Pancreas (tissue), 10 donors: ENCODE measurements around the gene C3orf20. TPM values are rescaled to one million over a fixed set of nuclear protein-coding genes. Genes with fewer than 3 reads are reported as not detected.
A peak's percentile ranks its signal among the peaks of the same experiment; 100 is the strongest.

Experiments used
- ATAC-seq, 4 donors: fragments of 200-7000 bp; cut with Tn5 transposase; one replicate each; pipeline versions ENCODE4 v1.8.0 to v1.9.1; 2020; ENCODE audit warnings: mild to moderate bottlenecking in 4 of 4, moderate library complexity in 4 of 4
- DNase-seq, 6 donors: peaks; one replicate each; pipeline ENCODE4 v3.0.0-alpha.2; 2020
- FAIRE-seq: peaks from 2 replicates; lab custom pipeline; 2012; peaks lifted over from hg19 to GRCh38; lab: Jason Lieb, UNC
- H3K27ac ChIP-seq, 4 donors: fragments of 200-600 bp; sonication (generic); 1 replicate in 3 of 4; 2 replicates in 1 of 4; pipeline versions ENCODE4 v1.5.0 to v1.8.0; 2020
- H3K27me3 ChIP-seq, 4 donors: fragments of 200-600 bp; one replicate each; pipeline ENCODE4 v1.8.0; 2021
- H3K36me3 ChIP-seq, 3 donors: fragments of 200-600 bp; sonication (generic) in 1 of 3; one replicate each; pipeline versions ENCODE4 v1.5.0 to v1.8.0; 2020 to 2021
- H3K4me1 ChIP-seq, 3 donors: fragments of 200-600 bp; one replicate each; pipeline ENCODE4 v1.8.0; 2021
- H3K4me3 ChIP-seq, 4 donors: fragments of 200-600 bp; sonication (generic) in 2 of 4; one replicate each; pipeline versions ENCODE4 v1.5.0 to v1.8.0; 2020 to 2021
- H3K9me3 ChIP-seq, 4 donors: fragments of 200-600 bp; one replicate each; pipeline ENCODE4 v1.8.0; 2021
- CTCF ChIP-seq, 4 donors: fragments of 200-600 bp; sonication (generic) in 3 of 4; IDR thresholded peaks; one replicate each; pipeline versions ENCODE4 v1.5.0 to v1.8.0; 2021; ENCODE audit warnings: antibody characterized with exemption in 4 of 4
- WGBS, 2 donors: extraction: QIAGEN DNeasy Blood & Tissue Kit; methylation state at CpG; one replicate each; pipeline ENCODE4 v1.1.7; 2013; 5-methylcytosine and 5-hydroxymethylcytosine counted together
- intact Hi-C, 3 donors: fragments of 100-400 bp; cut with DNase I; formaldehyde crosslinking; loops; one replicate each; pipeline versions ENCODE4 v1.11.1 to v1.14.2; 2022
- polyA plus RNA-seq, 2 donors: library from polyadenylated mRNA; stranded (reverse); fragments of 200-250 nt; gene quantifications; one replicate each; pipeline ENCODE4 v1.2.3, GENCODE V29; 2013
- total RNA-seq, 6 donors: library from RNA; stranded (reverse); fragmentation: NEBNext Ultra II Directional in 4 of 6; extraction: Animal tissue kit (Norgen Biotek cat#: 25700) in 4 of 6; gene quantifications; one replicate each; pipeline versions ENCODE4 v1.2.1 to v1.2.4, GENCODE V29; 2021 to 2023
- donor health status: healthy with polysubstance abuse.
- donor health status: DM: no; HTN: no; CAD: no; lungs with moderate emphysema.
- donor health status: DM: no; HTN: no; CAD: no.
- donor health status: control.
- donor health status: control.
- donor health status: Bipolar disorder and iron deficiency.
- donor health status: DM: yes; HTN: yes; CAD: no.
- donor health status: DM: no; HTN: no; CAD: no.
- donor health status: DM: no; HTN: no; CAD: no.
- donor health status: DM: yes; HTN: yes; CAD: no.

Gene C3orf20
- total and polyA plus RNA-seq, 8 donors, result 0.02 to 0.12 (median 0.06) TPM; not detected in 3

GRCh38 chr3:14725564-14726440 lies 50.9 kb downstream of the C3orf20 start:
- intact Hi-C loops, result no loop called here
- ATAC-seq (peak in 3 of 4 donors; percentile 43 to 61 (median 51)), FAIRE-seq (no peak), DNase-seq (peak in 1 of 6 donors; percentile 10)
- 76 to 80% methylated on average over 9 of the region's 9 CpGs for WGBS, 2 donors
- Histone ChIP-seq H3K27me3 (no peaks in the 10 kb centered on the region), H3K9me3 (no peaks in the 10 kb centered on the region), H3K36me3 (no peaks in the 10 kb centered on the region), H3K4me3 (no peak overlapping the region), H3K4me1 (no peaks in the 10 kb centered on the region), H3K27ac (no peak overlapping the region)
- no peak for TF ChIP-seq CTCF (IDR thresholded peaks at IDR 0.05)

- Histone ChIP-seq H3K4me3 (no peak overlapping the region), H3K36me3 (no peaks in the 10 kb centered on the region), H3K27ac (no peak overlapping the region), H3K4me1 (no peaks in the 10 kb centered on the region), H3K9me3 (no peaks in the 10 kb centered on the region), H3K27me3 (no peaks in the 10 kb centered on the region)
- ATAC-seq (no peak), FAIRE-seq (no peak), DNase-seq (no peak)
- intact Hi-C loops, result no loop called here
- no peak for TF ChIP-seq CTCF (IDR thresholded peaks at IDR 0.05)
- WGBS, 2 donors, result 80 to 81% methylated on average over 6 of the region's 6 CpGs
These were observed 51.5 kb downstream of the C3orf20 start for GRCh38 chr3:14726441-14726780.

- Histone ChIP-seq H3K4me1 (no peaks in the 10 kb centered on the region), H3K36me3 (no peaks in the 10 kb centered on the region), H3K27me3 (no peaks in the 10 kb centered on the region), H3K9me3 (no peaks in the 10 kb centered on the region), H3K27ac (no peak overlapping the region), H3K4me3 (no peak overlapping the region)
- DNase-seq (no peak), FAIRE-seq (no peak), ATAC-seq (no peak)
- WGBS, 2 donors, result 91 to 93% methylated on average over 5 of the region's 5 CpGs
- TF ChIP-seq CTCF (IDR thresholded peaks at IDR 0.05), result no peak
- intact Hi-C loops, result no loop called here
These were observed 53.2 kb downstream of the C3orf20 start for GRCh38 chr3:14728113-14728512.

- no peak for DNase-seq
- no peak for FAIRE-seq
- no peak for ATAC-seq
- no peaks in the 10 kb centered on the region for H3K36me3 ChIP-seq
- WGBS, 2 donors, result 81 to 82% methylated on average over 6 of the region's 6 CpGs
- H3K27ac ChIP-seq, result no peak overlapping the region
- no peaks in the 10 kb centered on the region for H3K4me1 ChIP-seq
- intact Hi-C loops, result no loop called here
- no peak overlapping the region for H3K4me3 ChIP-seq
- no peaks in the 10 kb centered on the region for H3K9me3 ChIP-seq
- no peaks in the 10 kb centered on the region for H3K27me3 ChIP-seq
- no peak for TF ChIP-seq CTCF (IDR thresholded peaks at IDR 0.05)
These were observed 55.9 kb downstream of the C3orf20 start for GRCh38 chr3:14730703-14731382.

GRCh38 chr3:14740983-14741382 lies 66.0 kb downstream of the C3orf20 start:
- Histone ChIP-seq H3K4me3 (no peak overlapping the region), H3K36me3 (no peaks in the 10 kb centered on the region), H3K27ac (no peak overlapping the region), H3K9me3 (no peaks in the 10 kb centered on the region), H3K4me1 (no peaks in the 10 kb centered on the region), H3K27me3 (no peaks in the 10 kb centered on the region)
- intact Hi-C loops, result no loop called here
- DNase-seq (no peak), FAIRE-seq (no peak), ATAC-seq (no peak)
- 75 to 79% methylated on average over 5 of the region's 5 CpGs for WGBS, 2 donors
- no peak for TF ChIP-seq CTCF (IDR thresholded peaks at IDR 0.05)
